NB4 (cell line): ENCODE results near the gene HSD17B2.
A peak's percentile ranks its signal among the peaks of the same experiment; 100 is the strongest.

Experiments
- CTCF ChIP-seq: IDR thresholded peaks from one replicate; pipeline ENCODE4 v1.5.1; 2012; ENCODE audit warnings: low read depth, low read length
- MAX ChIP-seq: IDR thresholded peaks from 2 replicates; pipeline ENCODE4 v1.6.1; 2011; ENCODE audit warnings: low read depth, low read length
- MYC ChIP-seq: IDR thresholded peaks from 2 replicates; pipeline ENCODE4 v1.6.1; 2011; ENCODE audit warnings: low read depth, low read length
- POLR2A ChIP-seq: IDR thresholded peaks from 2 replicates; pipeline ENCODE4 v1.6.1; 2011; ENCODE audit warnings: mild to moderate bottlenecking; ENCODE audit not compliant: insufficient read length; ENCODE audit errors: extremely low read depth

- TF ChIP-seq CTCF (peak; percentile 0), POLR2A (no peak), MYC (no peak), MAX (no peak)
Measured at GRCh38 chr16:82059161-82059982, 24.3 kb downstream of the HSD17B2 start.
